Activated CD8-positive, alpha-beta memory T cell treated with anti-CD3 and anti-CD28 coated beads, Interleukin-2, amount 50 U/mL, for 24 hours (primary cell): ENCODE data around the gene SLC22A16.
"Not testable (repeated sequence)": the region's sequence is repeated elsewhere in the genome, so short reads cannot be mapped to it uniquely, and the experiment has no call there.

ENCODE experiments used
- DNase-seq: peaks from one replicate; pipeline ENCODE4 v3.0.0-alpha.2; 2020; ENCODE audit errors: extremely low read depth

The SLC22A16 gene

GRCh38 chr6:110476046-110476849, at the start of gene SLC22A16:
TSS of gene SLC22A16 (minus strand) at chr6:110476613. CDS start at chr6:110476574, 39 bp downstream.
- DNase-seq: no peak

- no peak for DNase-seq
These were observed 48.6 kb upstream of the SLC22A16 start for GRCh38 chr6:110525001-110525400.

- DNase-seq: no peak
These were observed 47.9 kb upstream of the SLC22A16 start for GRCh38 chr6:110524305-110524704.

- DNase-seq: no peak
These were observed 47.1 kb upstream of the SLC22A16 start for GRCh38 chr6:110523451-110524021.

- no peak for DNase-seq
These were observed 46.0 kb upstream of the SLC22A16 start for GRCh38 chr6:110522427-110522826.

GRCh38 chr6:110520992-110521543, 44.7 kb upstream of the SLC22A16 start:
- DNase-seq: no peak

GRCh38 chr6:110520209-110520965, 44.0 kb upstream of the SLC22A16 start:
- DNase-seq: no peak

- DNase-seq: no peak
These were observed 41.3 kb upstream of the SLC22A16 start for GRCh38 chr6:110517601-110518281.

- no peak for DNase-seq
These were observed 40.6 kb upstream of the SLC22A16 start for GRCh38 chr6:110517034-110517433.

- DNase-seq: no peak
These were observed 38.4 kb upstream of the SLC22A16 start for GRCh38 chr6:110514818-110515217.

- DNase-seq: no peak
These were observed 36.6 kb upstream of the SLC22A16 start for GRCh38 chr6:110512991-110513390.

- not testable (repeated sequence) for DNase-seq
These were observed 36.1 kb upstream of the SLC22A16 start for GRCh38 chr6:110512549-110512948.

- DNase-seq: no peak
These were observed 35.0 kb upstream of the SLC22A16 start for GRCh38 chr6:110511401-110511800.

GRCh38 chr6:110509617-110510241, 33.3 kb upstream of the SLC22A16 start:
- DNase-seq: no peak

GRCh38 chr6:110504891-110505290, 28.5 kb upstream of the SLC22A16 start:
- not testable (repeated sequence) for DNase-seq

GRCh38 chr6:110495949-110496348, 19.5 kb upstream of the SLC22A16 start:
- no peak for DNase-seq

- DNase-seq: no peak
These were observed 16.9 kb upstream of the SLC22A16 start for GRCh38 chr6:110493253-110493800.

GRCh38 chr6:110492584-110492983, 16.2 kb upstream of the SLC22A16 start:
- no peak for DNase-seq

GRCh38 chr6:110491644-110492317, 15.4 kb upstream of the SLC22A16 start:
- no peak for DNase-seq

- DNase-seq: no peak
These were observed 14.9 kb upstream of the SLC22A16 start for GRCh38 chr6:110491299-110491643.
